ENCODE measurements around the gene PLS3.
A peak's percentile ranks its signal among the peaks of the same experiment; 100 is the strongest.

The PLS3 gene

GRCh38 chrX:115560978-115561604 lies at the start of gene PLS3:
PLS3 (plus strand) TSS chrX:115561174; CDS start chrX:115610251, 49,077 bp downstream.
- TF ChIP-seq CTCF (IDR thresholded peaks at IDR 0.05; ENCODE audit: low read depth, low read length), result no peak
- peak within 1 kb of the TSS; percentile 70 to 77 for H3K4me3 ChIP-seq (replicated peaks in 1 of 2; ENCODE audit: low read depth in 2 of 2, low read length in 2 of 2)
- peak; percentile 88 to 92 for DNase-seq (ENCODE audit: low read depth in 2 of 2)

GRCh38 chrX:115518113-115518512 lies 42.9 kb upstream of the PLS3 start:
- no peak for TF ChIP-seq CTCF (IDR thresholded peaks at IDR 0.05; ENCODE audit: low read depth, low read length)
- DNase-seq (ENCODE audit: low read depth in 2 of 2), result no peak
- no peak overlapping the region for H3K4me3 ChIP-seq (replicated peaks in 1 of 2; ENCODE audit: low read depth in 2 of 2, low read length in 2 of 2)

- TF ChIP-seq CTCF (IDR thresholded peaks at IDR 0.05; ENCODE audit: low read depth, low read length), result no peak
- no peak overlapping the region for H3K4me3 ChIP-seq (replicated peaks in 1 of 2; ENCODE audit: low read depth in 2 of 2, low read length in 2 of 2)
- peak in 1 of 2 donors; percentile 26 for DNase-seq (ENCODE audit: low read depth in 2 of 2)
These were observed 39.2 kb upstream of the PLS3 start for GRCh38 chrX:115521741-115522140.

GRCh38 chrX:115522952-115523351 lies 38.0 kb upstream of the PLS3 start:
- TF ChIP-seq CTCF (IDR thresholded peaks at IDR 0.05; ENCODE audit: low read depth, low read length), result no peak
- DNase-seq (ENCODE audit: low read depth in 2 of 2), result no peak

GRCh38 chrX:115525486-115525885 lies 35.5 kb upstream of the PLS3 start:
- H3K4me3 ChIP-seq (replicated peaks in 1 of 2; ENCODE audit: low read depth in 2 of 2, low read length in 2 of 2), result no peak overlapping the region
- no peak for DNase-seq (ENCODE audit: low read depth in 2 of 2)
- TF ChIP-seq CTCF (IDR thresholded peaks at IDR 0.05; ENCODE audit: low read depth, low read length), result no peak

More at GRCh38 chrX:115522952-115523351, 38.0 kb upstream of the PLS3 start:
- no peak overlapping the region for H3K4me3 ChIP-seq (replicated peaks in 1 of 2; ENCODE audit: low read depth in 2 of 2, low read length in 2 of 2)

GRCh38 chrX:115531818-115532403 lies 29.1 kb upstream of the PLS3 start:
- peak; percentile 50 to 68 for DNase-seq (ENCODE audit: low read depth in 2 of 2)
- no peak for TF ChIP-seq CTCF (IDR thresholded peaks at IDR 0.05; ENCODE audit: low read depth, low read length)
- no peak overlapping the region for H3K4me3 ChIP-seq (replicated peaks in 1 of 2; ENCODE audit: low read depth in 2 of 2, low read length in 2 of 2)

All from cardiac fibroblast (primary cell).